Breast epithelium (tissue), 4 donors: ENCODE data around the gene NAA15. TPM values are rescaled to one million over a fixed set of nuclear protein-coding genes. Genes with fewer than 3 reads are reported as not detected.
"Not testable (repeated sequence)": the region's sequence is repeated elsewhere in the genome, so short reads cannot be mapped to it uniquely, and the experiment has no call there.

Experiments
- DNase-seq, 2 donors: peaks; one replicate each; pipeline ENCODE4 v3.0.0-alpha.2; 2019; ENCODE audit warnings: low spot score in 2 of 2
- H3K27ac ChIP-seq, 2 donors: fragments of 200-600 bp; sonication (generic) in 1 of 2; one replicate each; pipeline ENCODE4 v1.5.1; 2016 to 2019; ENCODE audit warnings: mild to moderate bottlenecking in 1 of 2
- H3K27me3 ChIP-seq, 2 donors: fragments of 200-600 bp; sonication (generic) in 1 of 2; one replicate each; pipeline versions ENCODE4 v1.5.1 to v1.6.0; 2017 to 2019; ENCODE audit warnings: control low read depth in 1 of 2, mild to moderate bottlenecking in 1 of 2
- H3K36me3 ChIP-seq: fragments of 200-600 bp; one replicate; pipeline ENCODE4 v1.5.1; 2019
- H3K4me1 ChIP-seq, 2 donors: fragments of 200-600 bp; sonication (generic); one replicate each; pipeline ENCODE4 v1.5.1; 2016 to 2019; ENCODE audit warnings: control low read depth in 1 of 2
- H3K4me3 ChIP-seq, 3 donors: fragments of 200-600 bp; sonication (generic); 1 replicate in 2 of 3; 2 replicates in 1 of 3; pipeline ENCODE4 v1.5.1; 2016 to 2019; ENCODE audit warnings: mild to moderate bottlenecking in 3 of 3, moderate library complexity in 2 of 3
- H3K9me3 ChIP-seq, 2 donors: fragments of 200-600 bp; sonication (generic) in 1 of 2; one replicate each; pipeline ENCODE4 v1.5.1; 2016 to 2019; ENCODE audit warnings: control low read depth in 1 of 2
- POLR2A ChIP-seq: fragments of 450-650 bp; IDR thresholded peaks from one replicate; pipeline ENCODE4 v1.6.1; 2016; ENCODE audit warnings: antibody characterized with exemption, mild to moderate bottlenecking, moderate library complexity
- POLR2AphosphoS5 ChIP-seq, 3 donors: sonication (generic); formaldehyde crosslinking; IDR thresholded peaks; one replicate each; pipeline ENCODE4 v1.6.1; 2017; ENCODE audit warnings: antibody characterized with exemption in 3 of 3
- intact Hi-C: fragments of 100-400 bp; cut with DNase I; formaldehyde crosslinking; loops from one replicate; pipeline ENCODE4 v1.15.1; 2023; ENCODE audit warnings: low total_unique reads
- total RNA-seq, 3 donors: library from RNA; depleted of rRNA; stranded (reverse); fragments of >200 nt; gene quantifications; one replicate each; pipeline ENCODE4 v1.1.0, GENCODE V29; 2016
- TF ChIP-seq, protein P1 (sequence below), 3 donors: fragments of 450-650 bp; IDR thresholded peaks; one replicate each; pipeline ENCODE4 v1.5.1; 2016 to 2017; ENCODE audit warnings: antibody characterized with exemption in 3 of 3, mild to moderate bottlenecking in 3 of 3, moderate library complexity in 3 of 3

The NAA15 gene
- total RNA-seq, 3 donors from 2014 or later: 28.5 to 49.9 (median 34.1) TPM

DNA sequence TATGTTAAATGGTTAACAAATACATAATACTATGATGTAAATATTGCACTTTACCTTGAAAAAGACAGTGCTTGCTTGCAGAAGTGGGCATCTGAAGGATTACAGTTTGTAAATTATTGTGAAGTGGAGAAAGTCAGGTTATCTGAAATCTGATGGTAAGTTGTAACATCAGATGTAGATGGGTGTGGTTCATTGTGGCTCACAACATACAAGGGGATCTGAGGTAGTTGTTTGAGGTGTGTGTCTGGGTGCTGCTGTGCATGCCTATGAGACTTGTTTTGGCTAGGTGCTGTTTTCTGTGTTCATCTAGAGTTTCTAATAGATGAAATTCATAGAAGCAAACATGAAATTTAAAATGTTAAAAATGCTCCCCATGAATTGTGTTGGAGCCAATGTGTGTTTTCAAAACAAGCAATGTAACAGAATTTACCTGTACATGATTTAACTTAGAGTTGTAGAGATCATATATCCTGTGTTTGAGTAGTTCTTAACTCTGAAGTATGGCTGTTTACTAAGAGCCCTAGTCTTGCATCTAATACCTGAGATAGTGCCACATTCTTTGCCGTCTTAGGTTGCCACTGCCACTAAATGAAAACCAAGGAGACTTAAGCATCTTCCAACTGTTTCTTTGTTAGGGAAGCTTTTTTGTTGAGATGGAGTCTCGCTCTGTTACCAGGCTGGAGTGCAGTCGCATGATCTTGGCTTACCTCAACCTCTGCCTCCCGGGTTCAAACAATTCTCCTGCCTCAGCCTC is 12.9 kb downstream of the NAA15 start:
- Histone ChIP-seq H3K27ac (no peak overlapping the region), H3K36me3 (no peaks in the 10 kb centered on the region), H3K4me1 (no peaks in the 10 kb centered on the region), H3K27me3 (no peaks in the 10 kb centered on the region), H3K9me3 (no peaks in the 10 kb centered on the region), H3K4me3 (no peak overlapping the region)
- intact Hi-C loops: no loop called here
- no peak for DNase-seq
- TF ChIP-seq, protein P1, sequence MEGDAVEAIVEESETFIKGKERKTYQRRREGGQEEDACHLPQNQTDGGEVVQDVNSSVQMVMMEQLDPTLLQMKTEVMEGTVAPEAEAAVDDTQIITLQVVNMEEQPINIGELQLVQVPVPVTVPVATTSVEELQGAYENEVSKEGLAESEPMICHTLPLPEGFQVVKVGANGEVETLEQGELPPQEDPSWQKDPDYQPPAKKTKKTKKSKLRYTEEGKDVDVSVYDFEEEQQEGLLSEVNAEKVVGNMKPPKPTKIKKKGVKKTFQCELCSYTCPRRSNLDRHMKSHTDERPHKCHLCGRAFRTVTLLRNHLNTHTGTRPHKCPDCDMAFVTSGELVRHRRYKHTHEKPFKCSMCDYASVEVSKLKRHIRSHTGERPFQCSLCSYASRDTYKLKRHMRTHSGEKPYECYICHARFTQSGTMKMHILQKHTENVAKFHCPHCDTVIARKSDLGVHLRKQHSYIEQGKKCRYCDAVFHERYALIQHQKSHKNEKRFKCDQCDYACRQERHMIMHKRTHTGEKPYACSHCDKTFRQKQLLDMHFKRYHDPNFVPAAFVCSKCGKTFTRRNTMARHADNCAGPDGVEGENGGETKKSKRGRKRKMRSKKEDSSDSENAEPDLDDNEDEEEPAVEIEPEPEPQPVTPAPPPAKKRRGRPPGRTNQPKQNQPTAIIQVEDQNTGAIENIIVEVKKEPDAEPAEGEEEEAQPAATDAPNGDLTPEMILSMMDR (IDR thresholded peaks at IDR 0.05): no peak
- TF ChIP-seq POLR2AphosphoS5 (IDR thresholded peaks at IDR 0.05) (no peak), POLR2A (no peak)

DNA sequence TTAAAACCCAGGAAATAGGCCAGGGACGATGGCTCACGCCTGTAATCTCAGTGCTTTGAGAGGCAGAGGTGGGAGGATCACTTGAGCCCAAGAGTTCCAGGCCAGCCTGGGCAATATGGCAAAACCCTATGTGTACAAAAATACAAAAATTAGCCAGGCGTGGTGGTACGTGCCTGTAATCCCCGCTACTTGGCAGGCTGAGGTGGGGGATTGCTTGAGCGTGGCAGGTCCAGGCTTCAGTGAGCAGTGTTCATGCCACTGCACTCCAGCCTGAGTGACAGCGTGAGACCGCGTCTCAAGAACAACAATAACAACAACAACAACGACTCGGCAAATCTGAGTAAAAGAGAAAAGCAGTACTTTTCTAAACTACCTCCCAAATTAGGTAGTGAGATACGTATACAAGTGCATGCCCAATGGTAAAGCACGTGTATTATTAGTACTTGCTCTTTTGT is 13.9 kb downstream of the NAA15 start:
- H3K4me3 ChIP-seq: no peak overlapping the region
- no peaks in the 10 kb centered on the region for H3K36me3 ChIP-seq
- no peaks in the 10 kb centered on the region for H3K9me3 ChIP-seq
- no peak for DNase-seq
- no peaks in the 10 kb centered on the region for H3K27me3 ChIP-seq
- intact Hi-C loops: no loop called here
- no peak overlapping the region for H3K27ac ChIP-seq
- no peaks in the 10 kb centered on the region for H3K4me1 ChIP-seq
- TF ChIP-seq POLR2A (no peak), POLR2AphosphoS5 (IDR thresholded peaks at IDR 0.05) (no peak)
- TF ChIP-seq, protein P1 (IDR thresholded peaks at IDR 0.05): no peak

DNA sequence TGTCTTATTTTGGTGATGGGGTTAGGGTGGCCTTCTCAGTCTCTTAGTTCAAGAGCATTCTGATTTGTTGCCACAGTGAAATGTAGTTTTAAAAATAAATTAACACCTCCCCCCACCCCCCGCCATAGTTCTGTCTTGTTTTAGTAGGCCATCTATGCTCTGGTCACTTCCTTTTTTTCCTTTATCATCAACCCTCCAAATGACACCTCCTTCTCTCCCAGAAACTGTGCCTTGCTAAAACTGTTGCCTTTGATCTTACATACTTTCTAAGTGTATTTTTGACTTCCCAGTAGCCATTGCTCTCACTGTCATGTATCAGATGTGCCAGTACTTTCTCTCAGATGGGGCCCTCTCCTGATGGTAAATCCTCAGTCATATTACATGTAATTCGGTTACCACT is 15.4 kb downstream of the NAA15 start:
- no peaks in the 10 kb centered on the region for H3K4me1 ChIP-seq
- no peak for TF ChIP-seq POLR2A
- TF ChIP-seq, protein P1 (IDR thresholded peaks at IDR 0.05): no peak
- TF ChIP-seq POLR2AphosphoS5 (IDR thresholded peaks at IDR 0.05): no peak
- no peak overlapping the region for H3K4me3 ChIP-seq
- no peak for DNase-seq
- H3K27me3 ChIP-seq: no peaks in the 10 kb centered on the region
- intact Hi-C loops: no loop called here
- H3K27ac ChIP-seq: no peak overlapping the region
- H3K9me3 ChIP-seq: no peaks in the 10 kb centered on the region
- H3K36me3 ChIP-seq: no peaks in the 10 kb centered on the region

DNA sequence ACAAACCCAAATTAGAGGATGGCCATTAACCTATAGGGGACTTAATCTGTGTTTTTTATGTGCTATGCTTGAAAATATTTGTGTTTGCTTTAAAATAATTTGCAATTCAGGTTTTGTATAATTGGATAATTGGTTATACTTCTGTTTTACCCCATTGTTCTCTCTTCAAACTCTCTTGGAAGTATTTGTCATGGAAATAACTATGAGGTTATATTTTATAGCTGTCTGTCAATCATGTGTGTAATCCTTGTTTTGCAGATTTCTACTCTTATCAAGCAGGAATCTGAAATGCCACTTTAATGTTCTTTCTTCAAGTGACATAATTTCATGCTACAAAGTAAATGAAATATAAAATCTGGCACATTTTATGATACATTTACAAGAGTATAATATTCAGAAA is 16.3 kb downstream of the NAA15 start:
- no peak for DNase-seq
- Histone ChIP-seq H3K27me3 (no peaks in the 10 kb centered on the region), H3K27ac (no peak overlapping the region), H3K36me3 (no peaks in the 10 kb centered on the region), H3K4me3 (no peak overlapping the region), H3K4me1 (no peaks in the 10 kb centered on the region), H3K9me3 (no peaks in the 10 kb centered on the region)
- TF ChIP-seq POLR2AphosphoS5 (IDR thresholded peaks at IDR 0.05): no peak
- TF ChIP-seq POLR2A: no peak
- TF ChIP-seq, protein P1 (IDR thresholded peaks at IDR 0.05): no peak
- intact Hi-C loops: no loop called here

DNA sequence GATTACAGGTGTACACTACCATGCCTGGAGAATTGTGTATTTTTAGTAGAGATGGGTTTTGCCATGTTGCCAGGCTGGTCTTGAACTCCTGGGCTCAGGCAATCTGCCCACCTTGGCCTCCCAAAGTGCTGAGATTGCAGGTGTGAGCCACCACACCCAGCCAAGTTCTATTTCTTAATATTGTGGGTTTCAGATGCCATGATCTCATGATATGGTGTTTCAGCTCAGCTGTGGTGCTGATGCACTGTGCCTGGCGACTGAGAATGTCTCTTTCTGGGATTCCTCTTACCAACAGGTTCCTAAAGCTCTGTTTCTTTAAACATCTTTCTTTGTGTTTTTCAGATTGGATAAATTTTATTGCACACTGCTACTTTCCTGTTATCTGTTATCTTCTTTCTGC is 18.3 kb downstream of the NAA15 start:
- no peak overlapping the region for H3K27ac ChIP-seq
- H3K27me3 ChIP-seq: no peaks in the 10 kb centered on the region
- H3K9me3 ChIP-seq: no peaks in the 10 kb centered on the region
- no peak for DNase-seq
- TF ChIP-seq POLR2A (no peak), POLR2AphosphoS5 (IDR thresholded peaks at IDR 0.05) (no peak)
- TF ChIP-seq, protein P1 (IDR thresholded peaks at IDR 0.05): no peak
- intact Hi-C loops: no loop called here
- H3K36me3 ChIP-seq: no peaks in the 10 kb centered on the region
- no peak overlapping the region for H3K4me3 ChIP-seq
- peaks cover 0 to 5% of the 10 kb centered on the region in 2 donors for H3K4me1 ChIP-seq

DNA sequence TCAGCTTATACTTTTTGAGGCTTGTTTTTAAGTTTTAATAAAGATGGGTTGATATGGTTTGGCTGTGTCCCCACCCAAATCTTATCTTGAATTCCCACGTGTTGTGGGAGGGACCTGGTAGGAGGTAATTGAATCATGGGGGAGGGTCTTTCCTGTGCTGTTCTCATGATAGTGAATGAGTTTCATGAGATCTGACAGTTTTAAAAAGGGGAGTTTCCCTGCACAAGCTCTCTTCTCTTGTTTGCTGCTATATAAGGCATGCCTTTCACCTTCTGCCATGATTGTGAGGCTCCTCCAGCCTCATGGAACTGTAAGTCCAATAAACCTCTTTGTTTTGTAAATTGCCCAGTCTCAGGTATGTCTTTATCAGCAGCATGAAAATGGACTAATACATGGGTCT is 20.8 kb downstream of the NAA15 start:
- intact Hi-C loops, H3K4me3 ChIP-seq, H3K4me1 ChIP-seq, DNase-seq, H3K36me3 ChIP-seq, H3K27me3 ChIP-seq, H3K27ac ChIP-seq, H3K9me3 ChIP-seq: not testable (repeated sequence)

DNA sequence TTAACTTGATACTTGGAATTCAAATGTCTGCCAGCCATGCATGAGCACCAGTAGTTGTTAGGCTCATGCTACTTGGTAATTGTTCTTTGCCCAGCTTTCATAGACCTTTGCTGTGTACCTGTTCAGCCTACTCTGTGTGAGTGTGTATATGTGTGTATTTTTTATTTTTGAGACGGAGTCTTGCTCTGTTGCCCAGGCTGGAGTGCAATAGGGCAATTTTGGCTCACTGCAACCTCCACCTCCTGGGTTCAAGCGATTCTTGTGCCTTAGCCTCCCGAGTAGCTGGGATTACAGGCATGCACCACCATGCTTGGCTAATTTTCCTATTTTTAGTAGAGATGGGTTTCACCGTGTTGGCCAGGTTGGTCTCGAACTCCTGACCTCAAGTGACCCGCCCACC is 21.2 kb downstream of the NAA15 start:
- H3K27me3 ChIP-seq, H3K36me3 ChIP-seq, H3K4me3 ChIP-seq, H3K27ac ChIP-seq, intact Hi-C loops, DNase-seq, H3K4me1 ChIP-seq, H3K9me3 ChIP-seq: not testable (repeated sequence)
